ENCODE measurements around the gene SNX9.

The SNX9 gene

GRCh38 chr6:157845493-157846259 is 22.6 kb downstream of the SNX9 start:
- H3K4me3 ChIP-seq (ENCODE audit: low read length) = no peak overlapping the region
- H3K4me2 ChIP-seq (ENCODE audit: low read length) = no peak overlapping the region
- no peak for DNase-seq
- no peak overlapping the region for H2BK120ac ChIP-seq (ENCODE audit: low read depth, low read length)
- H3K9ac ChIP-seq (ENCODE audit: low read length) = no peak overlapping the region
- H2AK5ac ChIP-seq (ENCODE audit: low read length) = no peak overlapping the region
- H3K18ac ChIP-seq (ENCODE audit: low read length) = no peak overlapping the region
- H3K4ac ChIP-seq (ENCODE audit: low read depth, low read length) = no peak overlapping the region
- no peak overlapping the region for H3K27ac ChIP-seq (ENCODE audit: low read depth, low read length)
- H3K79me2 ChIP-seq (ENCODE audit: control insufficient read depth, insufficient read depth, low read length) = peaks cover 85% of the 10 kb centered on the region
- no peak overlapping the region for H2BK15ac ChIP-seq (replicated peaks; ENCODE audit: low read depth)
- WGBS (ENCODE audit: extremely low coverage, insufficient coverage, low lambda C conversion rate) = no CpG with 5 or more reads among the region's 6 CpGs
- H3K79me1 ChIP-seq (ENCODE audit: low read length) = peaks cover 24% of the 10 kb centered on the region
- no peak overlapping the region for H3K56ac ChIP-seq (ENCODE audit: low read length)
- no peaks in the 10 kb centered on the region for H3K36me3 ChIP-seq (ENCODE audit: control insufficient read depth, insufficient read depth, low read length)
- no peak overlapping the region for H3K23ac ChIP-seq (ENCODE audit: low read length)
- no peak overlapping the region for H4K8ac ChIP-seq (ENCODE audit: low read depth, low read length)
- H3K27me3 ChIP-seq (ENCODE audit: insufficient read depth, low read length, poor library complexity) = no peaks in the 10 kb centered on the region
- H2BK5ac ChIP-seq (ENCODE audit: low read length) = no peak overlapping the region
- no peak overlapping the region for H4K5ac ChIP-seq (ENCODE audit: low read length)
- peaks cover 10% of the 10 kb centered on the region for H3K4me1 ChIP-seq (ENCODE audit: control insufficient read depth, low read depth, low read length)

- H2BK120ac ChIP-seq (ENCODE audit: low read depth, low read length) = no peak overlapping the region
- WGBS (ENCODE audit: extremely low coverage, insufficient coverage, low lambda C conversion rate) = no CpG with 5 or more reads among the region's 2 CpGs
Measured at GRCh38 chr6:157847846-157848245, 24.8 kb downstream of the SNX9 start.

GRCh38 chr6:157848693-157849092 is 25.6 kb downstream of the SNX9 start:
- no peak overlapping the region for H2BK15ac ChIP-seq (replicated peaks; ENCODE audit: low read depth)
- no peak overlapping the region for H3K9ac ChIP-seq (ENCODE audit: low read length)
- no peak for DNase-seq
- no peak overlapping the region for H2BK120ac ChIP-seq (ENCODE audit: low read depth, low read length)
- no peak overlapping the region for H3K56ac ChIP-seq (ENCODE audit: low read length)
- H3K36me3 ChIP-seq (ENCODE audit: control insufficient read depth, insufficient read depth, low read length) = no peaks in the 10 kb centered on the region
- H3K27ac ChIP-seq (ENCODE audit: low read depth, low read length) = no peak overlapping the region
- no peak overlapping the region for H3K4me2 ChIP-seq (ENCODE audit: low read length)
- H3K27me3 ChIP-seq (ENCODE audit: insufficient read depth, low read length, poor library complexity) = no peaks in the 10 kb centered on the region
- WGBS (ENCODE audit: extremely low coverage, insufficient coverage, low lambda C conversion rate) = no CpG with 5 or more reads among the region's 8 CpGs
- no peak overlapping the region for H4K5ac ChIP-seq (ENCODE audit: low read length)
- H4K8ac ChIP-seq (ENCODE audit: low read depth, low read length) = no peak overlapping the region
- H3K79me2 ChIP-seq (ENCODE audit: control insufficient read depth, insufficient read depth, low read length) = peaks cover 88% of the 10 kb centered on the region
- H2BK5ac ChIP-seq (ENCODE audit: low read length) = no peak overlapping the region
- H2AK5ac ChIP-seq (ENCODE audit: low read length) = no peak overlapping the region
- H3K4ac ChIP-seq (ENCODE audit: low read depth, low read length) = no peak overlapping the region
- peaks cover 7% of the 10 kb centered on the region for H3K4me1 ChIP-seq (ENCODE audit: control insufficient read depth, low read depth, low read length)
- peaks cover 26% of the 10 kb centered on the region for H3K79me1 ChIP-seq (ENCODE audit: low read length)
- H3K18ac ChIP-seq (ENCODE audit: low read length) = no peak overlapping the region
- H3K4me3 ChIP-seq (ENCODE audit: low read length) = no peak overlapping the region
- H3K23ac ChIP-seq (ENCODE audit: low read length) = no peak overlapping the region

More at GRCh38 chr6:157847846-157848245, 24.8 kb downstream of the SNX9 start:
- Histone ChIP-seq H3K4me1 (ENCODE audit: control insufficient read depth, low read depth, low read length) (peaks cover 6% of the 10 kb centered on the region), H2BK5ac (ENCODE audit: low read length) (no peak overlapping the region), H2BK15ac (replicated peaks; ENCODE audit: low read depth) (no peak overlapping the region), H3K36me3 (ENCODE audit: control insufficient read depth, insufficient read depth, low read length) (no peaks in the 10 kb centered on the region), H3K23ac (ENCODE audit: low read length) (no peak overlapping the region), H3K4ac (ENCODE audit: low read depth, low read length) (no peak overlapping the region), H2AK5ac (ENCODE audit: low read length) (no peak overlapping the region), H4K8ac (ENCODE audit: low read depth, low read length) (no peak overlapping the region), H3K4me3 (ENCODE audit: low read length) (no peak overlapping the region), H3K27me3 (ENCODE audit: insufficient read depth, low read length, poor library complexity) (no peaks in the 10 kb centered on the region), H4K5ac (ENCODE audit: low read length) (no peak overlapping the region), H3K9ac (ENCODE audit: low read length) (no peak overlapping the region), H3K79me1 (ENCODE audit: low read length) (peaks cover 26% of the 10 kb centered on the region), H3K79me2 (ENCODE audit: control insufficient read depth, insufficient read depth, low read length) (peaks cover 88% of the 10 kb centered on the region), H3K4me2 (ENCODE audit: low read length) (no peak overlapping the region), H3K56ac (ENCODE audit: low read length) (no peak overlapping the region), H3K27ac (ENCODE audit: low read depth, low read length) (no peak overlapping the region), H3K18ac (ENCODE audit: low read length) (no peak overlapping the region)
- DNase-seq = no peak

GRCh38 chr6:157849288-157850017 is 26.4 kb downstream of the SNX9 start:
- Histone ChIP-seq H3K36me3 (ENCODE audit: control insufficient read depth, insufficient read depth, low read length) (no peaks in the 10 kb centered on the region), H4K8ac (ENCODE audit: low read depth, low read length) (no peak overlapping the region), H3K18ac (ENCODE audit: low read length) (no peak overlapping the region), H3K79me2 (ENCODE audit: control insufficient read depth, insufficient read depth, low read length) (peaks cover 89% of the 10 kb centered on the region), H3K4me1 (ENCODE audit: control insufficient read depth, low read depth, low read length) (peaks cover 10% of the 10 kb centered on the region), H3K23ac (ENCODE audit: low read length) (no peak overlapping the region), H3K27ac (ENCODE audit: low read depth, low read length) (no peak overlapping the region), H3K4ac (ENCODE audit: low read depth, low read length) (no peak overlapping the region), H3K27me3 (ENCODE audit: insufficient read depth, low read length, poor library complexity) (no peaks in the 10 kb centered on the region), H3K4me3 (ENCODE audit: low read length) (no peak overlapping the region), H2BK15ac (replicated peaks; ENCODE audit: low read depth) (no peak overlapping the region), H2AK5ac (ENCODE audit: low read length) (no peak overlapping the region), H3K56ac (ENCODE audit: low read length) (no peak overlapping the region), H2BK5ac (ENCODE audit: low read length) (no peak overlapping the region), H2BK120ac (ENCODE audit: low read depth, low read length) (no peak overlapping the region), H4K5ac (ENCODE audit: low read length) (no peak overlapping the region), H3K79me1 (ENCODE audit: low read length) (peaks cover 28% of the 10 kb centered on the region), H3K9ac (ENCODE audit: low read length) (no peak overlapping the region), H3K4me2 (ENCODE audit: low read length) (no peak overlapping the region)
- WGBS (ENCODE audit: extremely low coverage, insufficient coverage, low lambda C conversion rate) = no CpG with 5 or more reads among the region's 5 CpGs
- peak; percentile 56 for DNase-seq

GRCh38 chr6:157850030-157850429 is 27.0 kb downstream of the SNX9 start:
- Histone ChIP-seq H2AK5ac (ENCODE audit: low read length) (no peak overlapping the region), H3K36me3 (ENCODE audit: control insufficient read depth, insufficient read depth, low read length) (no peaks in the 10 kb centered on the region), H3K27me3 (ENCODE audit: insufficient read depth, low read length, poor library complexity) (no peaks in the 10 kb centered on the region), H3K4me3 (ENCODE audit: low read length) (no peak overlapping the region), H3K18ac (ENCODE audit: low read length) (no peak overlapping the region), H2BK120ac (ENCODE audit: low read depth, low read length) (no peak overlapping the region), H3K79me2 (ENCODE audit: control insufficient read depth, insufficient read depth, low read length) (peaks cover 85% of the 10 kb centered on the region), H2BK5ac (ENCODE audit: low read length) (no peak overlapping the region), H2BK15ac (replicated peaks; ENCODE audit: low read depth) (no peak overlapping the region), H4K5ac (ENCODE audit: low read length) (no peak overlapping the region), H3K4ac (ENCODE audit: low read depth, low read length) (no peak overlapping the region), H3K27ac (ENCODE audit: low read depth, low read length) (no peak overlapping the region), H3K23ac (ENCODE audit: low read length) (no peak overlapping the region), H3K56ac (ENCODE audit: low read length) (no peak overlapping the region), H3K79me1 (ENCODE audit: low read length) (peaks cover 28% of the 10 kb centered on the region), H4K8ac (ENCODE audit: low read depth, low read length) (no peak overlapping the region), H3K4me1 (ENCODE audit: control insufficient read depth, low read depth, low read length) (peaks cover 10% of the 10 kb centered on the region), H3K4me2 (ENCODE audit: low read length) (no peak overlapping the region), H3K9ac (ENCODE audit: low read length) (no peak overlapping the region)
- no peak for DNase-seq
- no CpG with 5 or more reads among the region's 4 CpGs for WGBS (ENCODE audit: extremely low coverage, insufficient coverage, low lambda C conversion rate)
